Keratinocyte (primary cell): Measurements from ENCODE around the gene IST1. TPM values are rescaled to one million over a fixed set of nuclear protein-coding genes. Genes with fewer than 3 reads are reported as not detected.
A peak's percentile ranks its signal among the peaks of the same experiment; 100 is the strongest.

ENCODE experiments used
- DNase-seq: peaks from one replicate; pipeline ENCODE4 v3.0.0-alpha.2; 2011; ENCODE audit warnings: low read depth, missing footprints, low spot score
- FAIRE-seq: peaks from 2 replicates; lab custom pipeline; 2011; peaks lifted over from hg19 to GRCh38; lab: Jason Lieb, UNC
- H2AFZ ChIP-seq: 2 replicates; pipeline ENCODE4 v1.6.0; 2012; ENCODE audit warnings: low read length, control low read depth, inconsistent platforms; ENCODE audit not compliant: control insufficient read depth
- H3K27ac ChIP-seq: 2 replicates; pipeline ENCODE4 v1.5.1; 2011; ENCODE audit warnings: low read length; ENCODE audit not compliant: control insufficient read depth, insufficient read depth
- H3K27me3 ChIP-seq: 3 replicates; pipeline ENCODE4 v1.6.0; 2011; ENCODE audit warnings: low read length; ENCODE audit not compliant: control insufficient read depth, insufficient read depth; ENCODE audit errors: extremely low read depth
- H3K36me3 ChIP-seq, 2 experiments: 2 replicates in 1 of 2; 3 replicates in 1 of 2; pipeline ENCODE4 v1.5.1; 2011; ENCODE audit warnings: low read length in 2 of 2, mild to moderate bottlenecking in 1 of 2; ENCODE audit not compliant: control insufficient read depth in 2 of 2, insufficient read depth in 2 of 2; ENCODE audit errors: extremely low read depth in 1 of 2
- H3K4me1 ChIP-seq: 3 replicates; pipeline ENCODE4 v1.5.1; 2011; ENCODE audit warnings: low read length; ENCODE audit not compliant: control insufficient read depth, insufficient read depth; ENCODE audit errors: extremely low read depth
- H3K4me2 ChIP-seq: 3 replicates; pipeline ENCODE4 v1.6.0; 2011; ENCODE audit warnings: low read depth, low read length; ENCODE audit not compliant: control insufficient read depth, insufficient read depth; ENCODE audit errors: extremely low read depth
- H3K4me3 ChIP-seq, 3 experiments: fragments of 200-600 bp in 1 of 3; sonication (generic) in 1 of 3; 2 replicates in 2 of 3; 3 replicates in 1 of 3; pipeline ENCODE4 v1.5.1; 2011 to 2016; ENCODE audit warnings: low read length in 3 of 3, mild to moderate bottlenecking in 3 of 3, control low read depth in 2 of 3, inconsistent platforms in 1 of 3, low read depth in 1 of 3, mixed read lengths in 1 of 3, mixed run types in 1 of 3, moderate library complexity in 1 of 3; ENCODE audit not compliant: control insufficient read depth in 2 of 3, insufficient read depth in 2 of 3; ENCODE audit errors: extremely low read depth in 1 of 3
- H3K79me2 ChIP-seq: 2 replicates; pipeline ENCODE4 v1.6.0; 2012; ENCODE audit warnings: low read length; ENCODE audit not compliant: control insufficient read depth, insufficient read depth
- H3K9ac ChIP-seq: 3 replicates; pipeline ENCODE4 v1.6.0; 2011; ENCODE audit warnings: low read length; ENCODE audit not compliant: control insufficient read depth, insufficient read depth; ENCODE audit errors: extremely low read depth
- H3K9me1 ChIP-seq: 3 replicates; pipeline ENCODE4 v1.6.0; 2011; ENCODE audit warnings: low read length; ENCODE audit not compliant: control insufficient read depth, insufficient read depth; ENCODE audit errors: extremely low read depth
- H3K9me3 ChIP-seq: 2 replicates; pipeline ENCODE4 v1.5.1; 2012; ENCODE audit warnings: low read depth, low read length; ENCODE audit not compliant: control insufficient read depth
- H4K20me1 ChIP-seq: 3 replicates; pipeline ENCODE4 v1.6.0; 2011; ENCODE audit warnings: low read length; ENCODE audit not compliant: control insufficient read depth, insufficient read depth; ENCODE audit errors: extremely low read depth
- EZH2 ChIP-seq: IDR thresholded peaks from one replicate; pipeline ENCODE4 v1.6.1; 2012; ENCODE audit warnings: inconsistent platforms, mild to moderate bottlenecking, low read length, moderate library complexity
- dilution Hi-C: fragments of 300-500 bp; cut with MboI; formaldehyde crosslinking; loops from one replicate; pipeline ENCODE4 v1.7.0; 2020; ENCODE audit warnings: low sequenced_read_pairs; ENCODE audit not compliant: extremely low pct_ligation_motif_present
- polyA plus RNA-seq, 5 experiments: library from polyadenylated mRNA; depleted of rRNA in 3 of 5; stranded (reverse) in 3 of 5; stranded (forward) in 1 of 5; unstranded in 1 of 5; fragments of >200 nt; gene quantifications; 1 replicate in 1 of 5; 2 replicates in 3 of 5; 3 replicates in 1 of 5; pipeline versions ENCODE4 v1.2.1 to v1.2.3, GENCODE V29; 2011 to 2012; ENCODE audit warnings: missing spikeins in 2 of 5, low read depth in 1 of 5, low replicate concordance in 1 of 5
- TF ChIP-seq, protein P1 (sequence below), 3 experiments: IDR thresholded peaks in 1 of 3; conservative IDR thresholded peaks in 1 of 3; optimal IDR thresholded peaks in 1 of 3; 2 replicates in 2 of 3; 3 replicates in 1 of 3; pipeline versions ENCODE3 to v1.5.1; 2011; ENCODE audit warnings: low read length in 3 of 3, mild to moderate bottlenecking in 3 of 3, moderate library complexity in 2 of 3, control low read depth in 1 of 3, inconsistent platforms in 1 of 3; ENCODE audit not compliant: insufficient read depth in 2 of 3; ENCODE audit errors: extremely low read depth in 1 of 3

IST1 gene
- polyA plus RNA-seq, 1 donor (not counting 4 experiments of a cell fraction or from before 2014, with no cell fraction given), result 188 TPM

DNA sequence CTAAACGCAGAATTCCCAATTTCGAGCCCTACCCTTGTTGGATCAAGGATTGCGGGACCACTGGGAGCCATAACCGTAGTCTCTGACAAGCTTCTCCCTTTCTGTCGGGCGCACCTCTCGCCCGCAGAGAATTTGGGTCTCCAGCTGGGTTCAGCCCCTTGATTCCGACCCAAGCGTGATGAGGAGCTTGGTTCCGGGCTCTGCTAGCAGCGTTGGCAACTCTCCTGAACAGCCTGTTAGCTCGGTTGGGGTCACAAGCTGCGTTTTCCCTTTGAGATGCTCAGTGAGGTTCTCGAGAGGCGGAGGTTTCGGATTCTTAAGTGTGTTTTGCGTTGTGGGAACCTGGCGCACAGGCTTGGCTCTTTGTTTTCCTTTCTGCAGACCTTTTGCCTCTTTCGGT, 48.9 kb upstream of the IST1 start:
- Histone ChIP-seq H3K36me3 (peaks cover 18% of the 10 kb centered on the region in 2 experiments), H3K9me3 (no peaks in the 10 kb centered on the region), H2AFZ (peak overlapping the region; percentile 73), H3K27me3 (no peaks in the 10 kb centered on the region), H3K4me3 (peak overlapping the region; percentile 97 to 100 (median 98)), H3K79me2 (peaks cover 23% of the 10 kb centered on the region), H3K4me2 (peak overlapping the region; percentile 93), H3K4me1 (peaks cover 12% of the 10 kb centered on the region), H3K9ac (peak overlapping the region; percentile 97), H3K9me1 (peaks cover 4% of the 10 kb centered on the region), H4K20me1 (no peaks in the 10 kb centered on the region), H3K27ac (peak overlapping the region; percentile 96)
- dilution Hi-C loops, result no loop called here
- TF ChIP-seq EZH2, result no peak
- TF ChIP-seq, protein P1, sequence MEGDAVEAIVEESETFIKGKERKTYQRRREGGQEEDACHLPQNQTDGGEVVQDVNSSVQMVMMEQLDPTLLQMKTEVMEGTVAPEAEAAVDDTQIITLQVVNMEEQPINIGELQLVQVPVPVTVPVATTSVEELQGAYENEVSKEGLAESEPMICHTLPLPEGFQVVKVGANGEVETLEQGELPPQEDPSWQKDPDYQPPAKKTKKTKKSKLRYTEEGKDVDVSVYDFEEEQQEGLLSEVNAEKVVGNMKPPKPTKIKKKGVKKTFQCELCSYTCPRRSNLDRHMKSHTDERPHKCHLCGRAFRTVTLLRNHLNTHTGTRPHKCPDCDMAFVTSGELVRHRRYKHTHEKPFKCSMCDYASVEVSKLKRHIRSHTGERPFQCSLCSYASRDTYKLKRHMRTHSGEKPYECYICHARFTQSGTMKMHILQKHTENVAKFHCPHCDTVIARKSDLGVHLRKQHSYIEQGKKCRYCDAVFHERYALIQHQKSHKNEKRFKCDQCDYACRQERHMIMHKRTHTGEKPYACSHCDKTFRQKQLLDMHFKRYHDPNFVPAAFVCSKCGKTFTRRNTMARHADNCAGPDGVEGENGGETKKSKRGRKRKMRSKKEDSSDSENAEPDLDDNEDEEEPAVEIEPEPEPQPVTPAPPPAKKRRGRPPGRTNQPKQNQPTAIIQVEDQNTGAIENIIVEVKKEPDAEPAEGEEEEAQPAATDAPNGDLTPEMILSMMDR (optimal IDR thresholded peaks at IDR 0.05 in 1 of 3, IDR thresholded peaks at IDR 0.05 in 1 of 3, conservative IDR thresholded peaks at IDR 0.05 in 1 of 3; ENCODE audit: extremely low read depth in 1 of 3, insufficient read depth in 2 of 3, low read length in 3 of 3), result no peak
- no peak for FAIRE-seq
- no peak for DNase-seq

DNA sequence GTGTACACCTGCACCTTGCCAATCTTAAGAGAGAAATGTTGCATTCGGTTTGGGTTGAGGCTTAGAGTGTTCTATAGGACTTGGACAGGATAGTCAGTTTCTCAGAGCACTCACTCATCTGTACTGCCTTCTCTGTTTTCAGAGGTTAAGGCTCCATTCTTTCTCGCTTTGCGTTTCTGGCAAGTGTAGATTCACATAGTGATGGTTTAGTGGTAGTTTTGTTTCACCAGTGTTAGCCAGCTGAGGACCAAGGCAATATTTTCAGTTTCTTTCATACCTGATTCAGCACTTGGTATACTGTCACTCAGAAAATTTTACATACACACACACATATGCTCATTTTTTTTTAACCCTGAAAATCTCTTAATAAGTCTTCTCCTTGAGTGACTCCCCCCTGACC, 48.2 kb upstream of the IST1 start:
- peaks cover 4% of the 10 kb centered on the region for H3K9me1 ChIP-seq
- H2AFZ ChIP-seq, result no peak overlapping the region
- H3K9ac ChIP-seq, result peak overlapping the region; percentile 97
- no peaks in the 10 kb centered on the region for H4K20me1 ChIP-seq
- H3K4me1 ChIP-seq, result peaks cover 12% of the 10 kb centered on the region
- H3K9me3 ChIP-seq, result no peaks in the 10 kb centered on the region
- H3K4me2 ChIP-seq, result peak overlapping the region; percentile 93
- peaks cover 26% of the 10 kb centered on the region for H3K79me2 ChIP-seq
- H3K4me3 ChIP-seq, result peak overlapping the region; percentile 97 to 100 (median 98)
- no peak for FAIRE-seq
- no peaks in the 10 kb centered on the region for H3K27me3 ChIP-seq
- peaks cover 19 to 23% of the 10 kb centered on the region in 2 experiments for H3K36me3 ChIP-seq
- TF ChIP-seq, protein P1 (optimal IDR thresholded peaks at IDR 0.05 in 1 of 3, IDR thresholded peaks at IDR 0.05 in 1 of 3, conservative IDR thresholded peaks at IDR 0.05 in 1 of 3; ENCODE audit: extremely low read depth in 1 of 3, insufficient read depth in 2 of 3, low read length in 3 of 3), result no peak
- TF ChIP-seq EZH2, result no peak
- no peak for DNase-seq
- dilution Hi-C loops, result no loop called here
- peak overlapping the region; percentile 96 for H3K27ac ChIP-seq
